ENCODE results near the gene CGB1.

- no peak for TF ChIP-seq JUND (CRISPR knock-in tag; IDR thresholded peaks at IDR 0.05)
- no peak for TF ChIP-seq POLR2AphosphoS5 (IDR thresholded peaks at IDR 0.05; ENCODE audit: low read depth, low read length)
- no peak for TF ChIP-seq JDP2 (CRISPR knock-in tag; IDR thresholded peaks at IDR 0.05; ENCODE audit: borderline replicate concordance)
- TF ChIP-seq HIVEP1 (CRISPR knock-in tag; IDR thresholded peaks at IDR 0.05) = no peak
- no peak for TF ChIP-seq DNMT1 (CRISPR knock-in tag; IDR thresholded peaks at IDR 0.05)
- TF ChIP-seq CBX2 (IDR thresholded peaks at IDR 0.05; ENCODE audit: low read depth, low read length) = no peak
- TF ChIP-seq CBX2 (CRISPR knock-in tag; IDR thresholded peaks at IDR 0.05; ENCODE audit: low read depth) = no peak
These were observed 49.6 kb upstream of the CGB1 start for GRCh38 chr19:49086296-49086695.
